Stimulated activated CD4-positive, alpha-beta T cell treated with anti-CD3 and anti-CD28 coated beads, TNF-alpha, amount 100 ng/mL, for 48 hours (primary cell): ENCODE data around the gene ATP1A4.
"Not testable (repeated sequence)": the region's sequence is repeated elsewhere in the genome, so short reads cannot be mapped to it uniquely, and the experiment has no call there.

Experiments used
- DNase-seq, 3 donors: peaks; one replicate each; pipeline ENCODE4 v3.0.0-alpha.2; 2020; ENCODE audit warnings: low read depth in 3 of 3

Gene ATP1A4

GRCh38 chr1:160123726-160124125 lies 27.7 kb upstream of the ATP1A4 start:
- DNase-seq, result no peak

DNA sequence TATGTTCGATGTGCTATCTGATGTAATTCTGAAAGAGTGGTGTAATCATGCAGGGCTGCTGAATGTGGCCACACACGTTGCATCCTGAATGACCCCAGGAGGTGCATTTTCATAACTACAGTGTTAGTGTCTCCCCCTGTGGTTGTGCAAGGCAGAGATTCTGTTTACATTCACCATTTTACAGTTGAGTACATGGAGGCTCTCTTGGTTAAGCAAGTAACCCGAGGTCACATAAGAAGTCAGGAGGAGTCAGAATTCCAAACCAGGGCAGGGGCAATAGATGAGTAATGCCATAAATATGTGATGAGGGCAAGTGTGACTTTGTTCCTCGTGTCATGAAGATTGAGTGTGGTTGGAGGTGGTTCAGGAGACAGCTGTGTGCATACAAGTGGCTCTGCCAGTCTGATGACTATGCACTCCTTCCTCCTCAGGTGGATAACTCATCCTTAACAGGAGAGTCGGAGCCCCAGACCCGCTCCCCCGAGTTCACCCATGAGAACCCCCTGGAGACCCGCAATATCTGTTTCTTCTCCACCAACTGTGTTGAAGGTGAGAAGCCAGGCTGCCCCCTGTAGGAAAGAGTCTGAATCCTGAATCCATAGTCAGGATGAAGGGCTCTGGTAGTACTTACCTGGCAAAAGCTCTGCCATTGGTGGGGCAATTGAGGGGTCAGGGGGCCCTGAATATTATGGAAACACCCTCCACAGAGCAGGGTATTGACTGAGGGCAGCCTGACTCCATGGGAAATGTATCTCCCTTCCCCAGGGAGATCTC lies 26.5 kb upstream of the ATP1A4 start:
- no peak for DNase-seq

- DNase-seq, result no peak
These were observed 25.7 kb upstream of the ATP1A4 start for GRCh38 chr1:160125746-160126145.

GRCh38 chr1:160126342-160126741 lies 25.1 kb upstream of the ATP1A4 start:
- not testable (repeated sequence) for DNase-seq

DNA sequence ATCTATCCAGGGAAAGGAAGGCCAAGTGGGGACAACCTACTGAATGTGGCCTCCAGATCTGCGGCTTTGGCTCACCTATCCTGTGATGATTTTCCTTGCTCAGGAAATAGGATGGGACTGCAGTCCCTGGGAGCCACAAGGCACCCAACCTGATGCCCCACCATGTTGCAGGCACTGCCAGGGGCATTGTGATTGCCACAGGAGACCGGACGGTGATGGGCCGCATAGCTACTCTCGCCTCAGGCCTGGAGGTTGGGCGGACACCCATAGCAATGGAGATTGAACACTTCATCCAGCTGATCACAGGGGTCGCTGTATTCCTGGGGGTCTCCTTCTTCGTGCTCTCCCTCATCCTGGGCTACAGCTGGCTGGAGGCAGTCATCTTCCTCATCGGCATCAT lies 24.0 kb upstream of the ATP1A4 start:
- no peak for DNase-seq

GRCh38 chr1:160127865-160128523 lies 23.4 kb upstream of the ATP1A4 start:
- no peak for DNase-seq

- DNase-seq, result no peak
These were observed 22.8 kb upstream of the ATP1A4 start for GRCh38 chr1:160128636-160129035.

DNA sequence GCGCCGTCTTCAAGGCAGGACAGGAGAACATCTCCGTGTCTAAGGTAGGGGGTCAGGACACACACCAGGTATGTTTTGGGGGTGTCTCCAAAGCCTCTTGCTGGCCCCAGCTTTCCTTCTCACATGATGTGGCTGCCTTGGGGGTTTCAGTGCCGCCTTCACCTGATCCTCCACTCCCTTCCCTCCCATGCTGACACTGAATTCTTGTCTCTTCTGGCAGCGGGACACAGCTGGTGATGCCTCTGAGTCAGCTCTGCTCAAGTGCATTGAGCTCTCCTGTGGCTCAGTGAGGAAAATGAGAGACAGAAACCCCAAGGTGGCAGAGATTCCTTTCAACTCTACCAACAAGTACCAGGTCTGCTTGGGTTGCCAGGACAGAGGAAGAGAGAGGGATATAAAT lies 22.4 kb upstream of the ATP1A4 start:
- no peak for DNase-seq

GRCh38 chr1:160129558-160129957 lies 21.8 kb upstream of the ATP1A4 start:
- no peak for DNase-seq

DNA sequence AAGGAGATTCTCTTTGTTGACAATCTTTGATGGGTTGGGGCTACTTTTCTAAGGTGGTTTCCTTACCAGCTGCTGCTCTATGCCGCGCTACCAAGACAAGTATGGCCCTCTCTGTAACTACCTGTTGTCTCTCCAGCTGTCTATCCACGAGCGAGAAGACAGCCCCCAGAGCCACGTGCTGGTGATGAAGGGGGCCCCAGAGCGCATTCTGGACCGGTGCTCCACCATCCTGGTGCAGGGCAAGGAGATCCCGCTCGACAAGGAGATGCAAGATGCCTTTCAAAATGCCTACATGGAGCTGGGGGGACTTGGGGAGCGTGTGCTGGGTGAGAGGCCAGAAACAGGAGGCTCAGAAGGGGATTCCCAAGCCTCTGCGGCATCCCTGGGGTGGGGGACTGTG lies 21.4 kb upstream of the ATP1A4 start:
- DNase-seq, result no peak

- no peak for DNase-seq
These were observed 20.9 kb upstream of the ATP1A4 start for GRCh38 chr1:160130486-160130885.

DNA sequence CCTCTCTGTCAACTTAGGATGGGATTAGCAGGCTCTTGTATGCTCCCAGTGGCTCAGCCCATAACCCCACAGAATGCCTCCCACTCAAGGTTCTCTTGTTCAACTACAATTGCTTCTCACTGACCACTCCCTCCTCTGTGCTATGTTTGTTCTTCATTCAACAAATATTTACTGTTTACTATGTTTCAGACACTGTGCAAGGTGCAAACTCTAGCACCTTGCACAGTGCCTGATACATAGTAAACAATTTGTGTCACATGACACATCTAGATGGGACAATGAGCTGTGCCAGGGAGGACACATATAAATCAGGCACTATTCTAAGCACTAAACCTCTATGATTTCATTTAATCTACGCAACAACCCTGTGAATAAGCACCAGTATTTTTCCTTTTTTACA lies 20.5 kb upstream of the ATP1A4 start:
- no peak for DNase-seq

GRCh38 chr1:160131803-160132565 lies 19.4 kb upstream of the ATP1A4 start:
- no peak for DNase-seq

DNA sequence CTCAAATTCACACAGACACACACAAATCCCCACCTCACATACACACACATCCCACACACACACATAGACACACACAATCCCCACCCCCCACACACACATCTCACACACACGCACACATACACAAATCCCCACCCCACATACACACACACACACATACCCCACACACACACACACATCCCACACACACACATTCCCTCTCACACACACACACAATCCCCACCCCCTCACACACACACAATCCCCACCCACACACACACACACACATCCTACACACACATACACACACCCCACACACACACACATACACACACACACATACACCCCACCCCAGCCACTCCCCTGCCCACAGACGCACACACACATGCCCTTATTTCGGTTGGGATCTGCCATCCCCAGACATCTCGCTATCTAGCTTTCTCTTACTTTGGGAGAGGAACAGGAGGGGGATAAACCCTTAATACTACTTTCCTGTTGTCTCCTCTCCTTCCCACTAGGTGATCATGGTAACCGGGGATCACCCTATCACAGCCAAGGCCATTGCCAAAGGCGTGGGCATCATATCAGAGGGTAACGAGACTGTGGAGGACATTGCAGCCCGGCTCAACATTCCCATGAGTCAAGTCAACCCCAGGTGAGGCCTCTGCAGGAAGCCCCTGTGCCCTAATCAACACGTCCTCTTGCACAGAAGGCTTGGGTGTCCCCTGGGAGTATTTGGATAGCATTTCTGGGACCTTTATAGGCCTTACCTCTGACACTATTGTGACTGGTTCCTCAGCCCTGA lies 17.2 kb upstream of the ATP1A4 start:
- DNase-seq, result no peak

GRCh38 chr1:160134791-160135572 lies 16.4 kb upstream of the ATP1A4 start:
- no peak for DNase-seq

DNA sequence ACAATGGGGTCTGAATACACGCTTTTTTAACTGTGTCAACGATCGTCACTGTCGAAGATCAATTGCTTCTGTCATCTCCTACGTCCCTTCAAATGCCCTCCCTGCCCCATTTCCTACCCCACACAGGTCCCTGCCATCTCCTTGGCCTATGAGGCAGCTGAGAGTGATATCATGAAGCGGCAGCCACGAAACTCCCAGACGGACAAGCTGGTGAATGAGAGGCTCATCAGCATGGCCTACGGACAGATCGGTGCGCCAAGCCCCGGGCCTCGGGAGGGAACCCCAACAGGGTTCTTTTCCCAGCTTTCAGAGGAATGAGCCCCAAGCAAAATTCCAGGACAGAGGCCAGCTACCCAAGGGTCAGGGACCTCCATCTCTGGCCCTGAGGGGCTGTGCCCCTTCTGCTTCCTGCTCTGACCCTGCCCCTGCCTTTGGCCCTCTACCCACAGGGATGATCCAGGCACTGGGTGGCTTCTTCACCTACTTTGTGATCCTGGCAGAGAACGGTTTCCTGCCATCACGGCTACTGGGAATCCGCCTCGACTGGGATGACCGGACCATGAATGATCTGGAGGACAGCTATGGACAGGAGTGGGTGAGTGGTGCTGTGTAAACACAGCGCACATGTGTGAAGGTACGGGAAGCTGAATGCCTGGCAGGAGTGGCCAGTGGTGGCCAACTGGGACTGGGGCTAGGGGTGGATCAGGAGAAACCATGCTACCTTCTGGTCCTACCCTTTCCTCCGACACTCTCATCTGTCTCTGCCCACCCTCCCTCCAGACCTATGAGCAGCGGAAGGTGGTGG lies 15.1 kb upstream of the ATP1A4 start:
- DNase-seq, result no peak

- DNase-seq, result no peak
These were observed 14.5 kb upstream of the ATP1A4 start for GRCh38 chr1:160136926-160137200.

GRCh38 chr1:160137216-160137862 lies 14.1 kb upstream of the ATP1A4 start:
- DNase-seq, result no peak

DNA sequence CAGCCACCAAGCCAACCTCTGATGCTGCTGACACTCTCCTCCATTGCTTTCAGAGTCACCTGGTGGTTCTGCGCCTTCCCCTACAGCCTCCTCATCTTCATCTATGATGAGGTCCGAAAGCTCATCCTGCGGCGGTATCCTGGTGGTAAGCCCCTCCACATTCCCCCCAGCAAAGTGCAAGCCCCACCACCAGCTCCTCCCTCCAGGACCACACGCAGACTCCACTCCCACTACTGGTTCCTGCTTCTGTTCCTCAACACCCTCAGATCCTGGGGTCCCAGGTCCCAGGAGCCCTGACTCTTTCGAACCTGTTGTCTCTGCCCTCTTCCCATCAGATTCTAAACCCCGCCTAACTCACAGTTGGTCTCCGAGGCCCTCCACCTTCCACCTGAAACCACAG lies 11.6 kb upstream of the ATP1A4 start:
- DNase-seq, result no peak

GRCh38 chr1:160143695-160144094 lies 7.7 kb upstream of the ATP1A4 start:
- DNase-seq, result no peak
